HL-60 (cell line): ENCODE data around the gene TFF2.

Experiments used
- DNase-seq, 2 experiments: peaks; one replicate each; pipeline ENCODE4 v3.0.0-alpha.2; 2010 to 2020; ENCODE audit warnings: low read depth in 1 of 2, low spot score in 1 of 2
- H3K27ac ChIP-seq: fragments of 250-450 bp; sonication (Bioruptor Pico); replicated peaks from 2 replicates; pipeline ENCODE4 v1.5.1; 2020; ENCODE audit warnings: mild to moderate bottlenecking, moderate library complexity
- H3K27me3 ChIP-seq: fragments of 250-450 bp; sonication (Bioruptor Pico); 2 replicates; pipeline ENCODE4 v1.5.1; 2021; ENCODE audit warnings: mild to moderate bottlenecking, moderate library complexity; ENCODE audit not compliant: insufficient read depth, poor library complexity, severe bottlenecking
- H3K4me3 ChIP-seq: replicated peaks from 2 replicates; pipeline ENCODE4 v1.5.1; 2011; ENCODE audit warnings: mild to moderate bottlenecking, control low read depth, low read length; ENCODE audit not compliant: insufficient read depth
- GABPA ChIP-seq: IDR thresholded peaks from 2 replicates; pipeline ENCODE4 v1.6.1; 2012; ENCODE audit warnings: low read depth
- POLR2AphosphoS5 ChIP-seq: IDR thresholded peaks from 2 replicates; pipeline ENCODE4 v1.6.1; 2012; ENCODE audit warnings: low read depth
- SPI1 ChIP-seq: IDR thresholded peaks from 2 replicates; pipeline ENCODE4 v1.6.1; 2012; ENCODE audit warnings: low read depth, mild to moderate bottlenecking, borderline replicate concordance
- TF ChIP-seq, protein P1 (sequence below): IDR thresholded peaks from one replicate; pipeline ENCODE4 v1.5.1; 2011; ENCODE audit warnings: low read length, control low read depth, inconsistent platforms; ENCODE audit not compliant: insufficient read depth
- TF ChIP-seq, protein P2 (sequence below): IDR thresholded peaks from 2 replicates; pipeline ENCODE4 v1.6.1; 2012; ENCODE audit warnings: low read depth; ENCODE audit not compliant: insufficient replicate concordance

The TFF2 gene

DNA sequence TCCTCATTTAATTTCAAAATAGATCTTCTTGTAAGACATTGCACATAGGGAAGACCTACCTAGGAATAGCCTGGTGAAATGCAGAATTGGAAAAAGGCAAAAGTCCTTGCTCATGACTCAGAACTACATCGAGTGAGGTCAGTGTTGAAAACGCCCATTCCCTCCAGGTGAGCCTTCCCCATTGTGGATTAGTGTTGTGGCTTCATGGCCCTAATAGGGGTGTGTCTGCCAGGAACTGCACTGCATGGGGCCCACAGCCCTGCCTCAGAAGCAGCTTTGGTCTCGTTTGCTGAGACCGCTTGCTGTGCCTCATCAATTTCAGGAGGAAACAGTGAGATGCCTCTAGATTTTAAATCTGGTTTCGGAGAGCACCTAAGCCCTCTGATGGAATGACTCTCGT, 52.6 kb downstream of the TFF2 start:
- TF ChIP-seq, protein P1, sequence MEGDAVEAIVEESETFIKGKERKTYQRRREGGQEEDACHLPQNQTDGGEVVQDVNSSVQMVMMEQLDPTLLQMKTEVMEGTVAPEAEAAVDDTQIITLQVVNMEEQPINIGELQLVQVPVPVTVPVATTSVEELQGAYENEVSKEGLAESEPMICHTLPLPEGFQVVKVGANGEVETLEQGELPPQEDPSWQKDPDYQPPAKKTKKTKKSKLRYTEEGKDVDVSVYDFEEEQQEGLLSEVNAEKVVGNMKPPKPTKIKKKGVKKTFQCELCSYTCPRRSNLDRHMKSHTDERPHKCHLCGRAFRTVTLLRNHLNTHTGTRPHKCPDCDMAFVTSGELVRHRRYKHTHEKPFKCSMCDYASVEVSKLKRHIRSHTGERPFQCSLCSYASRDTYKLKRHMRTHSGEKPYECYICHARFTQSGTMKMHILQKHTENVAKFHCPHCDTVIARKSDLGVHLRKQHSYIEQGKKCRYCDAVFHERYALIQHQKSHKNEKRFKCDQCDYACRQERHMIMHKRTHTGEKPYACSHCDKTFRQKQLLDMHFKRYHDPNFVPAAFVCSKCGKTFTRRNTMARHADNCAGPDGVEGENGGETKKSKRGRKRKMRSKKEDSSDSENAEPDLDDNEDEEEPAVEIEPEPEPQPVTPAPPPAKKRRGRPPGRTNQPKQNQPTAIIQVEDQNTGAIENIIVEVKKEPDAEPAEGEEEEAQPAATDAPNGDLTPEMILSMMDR = no peak
- TF ChIP-seq GABPA (no peak), SPI1 (no peak), POLR2AphosphoS5 (no peak)
- TF ChIP-seq, protein P2, sequence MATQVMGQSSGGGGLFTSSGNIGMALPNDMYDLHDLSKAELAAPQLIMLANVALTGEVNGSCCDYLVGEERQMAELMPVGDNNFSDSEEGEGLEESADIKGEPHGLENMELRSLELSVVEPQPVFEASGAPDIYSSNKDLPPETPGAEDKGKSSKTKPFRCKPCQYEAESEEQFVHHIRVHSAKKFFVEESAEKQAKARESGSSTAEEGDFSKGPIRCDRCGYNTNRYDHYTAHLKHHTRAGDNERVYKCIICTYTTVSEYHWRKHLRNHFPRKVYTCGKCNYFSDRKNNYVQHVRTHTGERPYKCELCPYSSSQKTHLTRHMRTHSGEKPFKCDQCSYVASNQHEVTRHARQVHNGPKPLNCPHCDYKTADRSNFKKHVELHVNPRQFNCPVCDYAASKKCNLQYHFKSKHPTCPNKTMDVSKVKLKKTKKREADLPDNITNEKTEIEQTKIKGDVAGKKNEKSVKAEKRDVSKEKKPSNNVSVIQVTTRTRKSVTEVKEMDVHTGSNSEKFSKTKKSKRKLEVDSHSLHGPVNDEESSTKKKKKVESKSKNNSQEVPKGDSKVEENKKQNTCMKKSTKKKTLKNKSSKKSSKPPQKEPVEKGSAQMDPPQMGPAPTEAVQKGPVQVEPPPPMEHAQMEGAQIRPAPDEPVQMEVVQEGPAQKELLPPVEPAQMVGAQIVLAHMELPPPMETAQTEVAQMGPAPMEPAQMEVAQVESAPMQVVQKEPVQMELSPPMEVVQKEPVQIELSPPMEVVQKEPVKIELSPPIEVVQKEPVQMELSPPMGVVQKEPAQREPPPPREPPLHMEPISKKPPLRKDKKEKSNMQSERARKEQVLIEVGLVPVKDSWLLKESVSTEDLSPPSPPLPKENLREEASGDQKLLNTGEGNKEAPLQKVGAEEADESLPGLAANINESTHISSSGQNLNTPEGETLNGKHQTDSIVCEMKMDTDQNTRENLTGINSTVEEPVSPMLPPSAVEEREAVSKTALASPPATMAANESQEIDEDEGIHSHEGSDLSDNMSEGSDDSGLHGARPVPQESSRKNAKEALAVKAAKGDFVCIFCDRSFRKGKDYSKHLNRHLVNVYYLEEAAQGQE = no peak
- Histone ChIP-seq H3K4me3 (no peak overlapping the region), H3K27ac (no peak overlapping the region), H3K27me3 (no peaks in the 10 kb centered on the region)
- DNase-seq = no peak

DNA sequence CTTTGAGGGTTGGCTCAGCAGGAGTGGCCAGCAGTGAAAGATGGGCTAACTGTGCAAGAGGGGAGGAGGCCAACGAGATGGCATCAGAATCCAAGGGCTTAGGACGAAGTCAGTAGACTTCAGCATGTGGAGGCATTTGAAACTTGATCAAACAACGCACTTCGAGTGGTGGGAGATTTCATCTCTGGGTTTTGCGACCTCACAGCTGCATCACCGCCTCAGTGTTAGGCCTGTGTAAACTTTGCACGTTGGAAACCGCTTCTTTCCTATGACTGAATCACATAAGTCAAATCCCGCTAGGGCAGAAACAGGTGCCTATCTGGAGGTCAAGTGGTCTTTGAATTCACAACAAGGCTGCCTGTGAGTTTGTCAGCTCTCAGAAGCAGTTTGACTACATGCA, 53.4 kb downstream of the TFF2 start:
- TF ChIP-seq GABPA (no peak), SPI1 (no peak), POLR2AphosphoS5 (no peak)
- TF ChIP-seq, protein P2 = no peak
- TF ChIP-seq, protein P1 = no peak
- no peak for DNase-seq
- no peak overlapping the region for H3K4me3 ChIP-seq
- H3K27me3 ChIP-seq = no peaks in the 10 kb centered on the region
- H3K27ac ChIP-seq = no peak overlapping the region

- Histone ChIP-seq H3K4me3 (no peak overlapping the region), H3K27ac (no peak overlapping the region), H3K27me3 (no peaks in the 10 kb centered on the region)
- TF ChIP-seq, protein P1 = no peak
- TF ChIP-seq POLR2AphosphoS5 (no peak), GABPA (no peak), SPI1 (no peak)
- TF ChIP-seq, protein P2 = no peak
- DNase-seq = no peak
These were observed 54.3 kb downstream of the TFF2 start for GRCh38 chr21:42296501-42296900.
